AG04449 (cell line): Measurements from ENCODE around the gene TYMP.
"Not testable (repeated sequence)": the region's sequence is repeated elsewhere in the genome, so short reads cannot be mapped to it uniquely, and the experiment has no call there.

Source experiments
- CTCF ChIA-PET: fragments of 350-600 bp; formaldehyde crosslinking; extraction: SDS; loops from one replicate; lab custom pipeline; 2021; ENCODE audit warnings: antibody characterized with exemption; lab: Yijun Ruan, JAX
- POLR2A ChIA-PET: fragments of 400-600, 350-600 bp; formaldehyde crosslinking; extraction: SDS; loops from one replicate; lab custom pipeline; 2020; ENCODE audit warnings: antibody characterized with exemption, inconsistent platforms; lab: Yijun Ruan, JAX
- DNase-seq: peaks from one replicate; pipeline ENCODE4 v3.0.0-alpha.2; 2010; ENCODE audit warnings: low read depth, low spot score
- H3K4me3 ChIP-seq: 2 replicates; pipeline ENCODE4 v1.5.1; 2011; ENCODE audit warnings: low read depth, mild to moderate bottlenecking, control low read depth, low read length
- TF ChIP-seq, protein P1 (sequence below): IDR thresholded peaks from one replicate; pipeline ENCODE4 v1.5.1; 2011; ENCODE audit warnings: mild to moderate bottlenecking, moderate library complexity, low read length, control low read depth, inconsistent platforms; ENCODE audit not compliant: insufficient read depth; ENCODE audit errors: missing control alignments

Gene TYMP

GRCh38 chr22:50536226-50536625 lies 6.4 kb upstream of the TYMP start:
- ChIA-PET CTCF (interaction anchor here (0.6 to 3.1 kb wide), 6 partner anchors 9 to 155 kb away, joined by 3 to 14 read pairs (median 3); partner anchors contain the start of genes SCO2 and SYCE3), POLR2A (interaction anchor here (0.7 kb wide), 1 partner anchor 11 kb away, joined by 6 read pairs; the partner anchor contains the start of gene SCO2)
- TF ChIP-seq, protein P1, sequence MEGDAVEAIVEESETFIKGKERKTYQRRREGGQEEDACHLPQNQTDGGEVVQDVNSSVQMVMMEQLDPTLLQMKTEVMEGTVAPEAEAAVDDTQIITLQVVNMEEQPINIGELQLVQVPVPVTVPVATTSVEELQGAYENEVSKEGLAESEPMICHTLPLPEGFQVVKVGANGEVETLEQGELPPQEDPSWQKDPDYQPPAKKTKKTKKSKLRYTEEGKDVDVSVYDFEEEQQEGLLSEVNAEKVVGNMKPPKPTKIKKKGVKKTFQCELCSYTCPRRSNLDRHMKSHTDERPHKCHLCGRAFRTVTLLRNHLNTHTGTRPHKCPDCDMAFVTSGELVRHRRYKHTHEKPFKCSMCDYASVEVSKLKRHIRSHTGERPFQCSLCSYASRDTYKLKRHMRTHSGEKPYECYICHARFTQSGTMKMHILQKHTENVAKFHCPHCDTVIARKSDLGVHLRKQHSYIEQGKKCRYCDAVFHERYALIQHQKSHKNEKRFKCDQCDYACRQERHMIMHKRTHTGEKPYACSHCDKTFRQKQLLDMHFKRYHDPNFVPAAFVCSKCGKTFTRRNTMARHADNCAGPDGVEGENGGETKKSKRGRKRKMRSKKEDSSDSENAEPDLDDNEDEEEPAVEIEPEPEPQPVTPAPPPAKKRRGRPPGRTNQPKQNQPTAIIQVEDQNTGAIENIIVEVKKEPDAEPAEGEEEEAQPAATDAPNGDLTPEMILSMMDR = no peak

DNA sequence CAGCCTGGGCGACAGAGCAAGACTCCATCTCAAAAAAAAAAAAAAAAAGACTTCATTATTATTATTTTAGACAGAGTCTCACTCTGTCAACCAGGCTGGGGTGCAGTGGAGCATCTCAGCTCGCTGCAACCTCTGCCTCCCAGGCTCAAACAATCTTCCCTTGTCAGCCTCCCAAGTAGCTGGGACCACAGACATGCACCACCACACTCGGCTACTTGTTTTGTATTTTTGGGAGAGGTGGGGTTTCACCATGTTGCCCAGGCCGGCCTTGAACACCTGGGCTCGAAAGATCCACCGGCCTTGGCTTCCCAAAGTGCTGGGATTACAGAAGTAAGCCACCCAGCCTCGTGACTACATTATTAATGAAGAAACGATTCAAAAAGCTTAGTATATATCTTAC lies 5.3 kb upstream of the TYMP start:
- TF ChIP-seq, protein P1 = no peak
- ChIA-PET CTCF (interaction anchor here (1.2 to 3.1 kb wide), 3 partner anchors 8 to 86 kb away, joined by 3 to 14 read pairs (median 4); partner anchors contain the start of gene SCO2), POLR2A (no interaction called here)
- no peak overlapping the region for H3K4me3 ChIP-seq
- no peak for DNase-seq

More at GRCh38 chr22:50536226-50536625, 6.4 kb upstream of the TYMP start:
- DNase-seq = no peak
- H3K4me3 ChIP-seq = no peak overlapping the region

DNA sequence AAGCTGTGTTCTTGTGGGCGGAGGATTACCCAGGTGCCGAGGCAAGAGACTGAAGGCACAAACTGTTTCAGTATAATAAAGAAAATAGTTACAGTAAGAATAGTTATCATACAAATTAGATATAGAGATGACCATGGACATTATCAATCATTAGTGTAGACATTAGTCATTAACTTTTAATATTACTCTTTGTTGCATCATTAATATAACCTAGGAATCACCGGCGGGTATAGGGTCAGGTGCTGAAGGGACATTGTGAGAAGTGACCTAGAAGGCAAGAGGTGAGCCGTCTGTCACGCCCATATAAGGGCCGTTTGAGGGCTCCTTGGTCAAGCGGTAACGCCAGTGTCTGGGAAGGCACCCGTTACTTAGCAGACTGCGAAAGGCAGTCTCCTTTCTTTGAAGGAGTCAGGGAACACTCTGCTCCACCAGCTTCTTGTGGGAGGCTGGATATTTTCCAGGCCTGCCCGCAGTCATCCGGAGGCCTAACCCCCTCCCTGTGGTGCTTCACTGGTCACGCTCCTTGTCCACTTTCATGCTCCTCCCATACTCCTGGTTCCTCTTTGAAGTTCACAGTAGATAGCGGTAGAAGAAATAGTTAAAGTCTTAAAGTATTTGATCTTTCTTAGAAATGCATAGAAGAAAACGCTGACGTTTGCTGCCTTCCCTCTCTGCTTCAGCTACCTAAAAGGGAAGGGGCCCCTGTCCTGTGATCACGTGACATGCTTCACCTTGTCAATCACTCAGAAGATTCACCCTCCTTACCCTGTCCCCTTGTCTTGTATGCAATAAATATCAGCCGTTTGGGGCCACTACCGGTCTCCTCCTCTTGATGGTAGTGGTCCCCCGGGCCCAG lies 4.3 kb upstream of the TYMP start:
- POLR2A ChIA-PET, H3K4me3 ChIP-seq, DNase-seq: not testable (repeated sequence)
- CTCF ChIA-PET = interaction anchor here (1.1 to 3.1 kb wide), 2 partner anchors 8 to 29 kb away, joined by 3 to 14 read pairs; partner anchors contain the start of genes SCO2 and SYCE3

DNA sequence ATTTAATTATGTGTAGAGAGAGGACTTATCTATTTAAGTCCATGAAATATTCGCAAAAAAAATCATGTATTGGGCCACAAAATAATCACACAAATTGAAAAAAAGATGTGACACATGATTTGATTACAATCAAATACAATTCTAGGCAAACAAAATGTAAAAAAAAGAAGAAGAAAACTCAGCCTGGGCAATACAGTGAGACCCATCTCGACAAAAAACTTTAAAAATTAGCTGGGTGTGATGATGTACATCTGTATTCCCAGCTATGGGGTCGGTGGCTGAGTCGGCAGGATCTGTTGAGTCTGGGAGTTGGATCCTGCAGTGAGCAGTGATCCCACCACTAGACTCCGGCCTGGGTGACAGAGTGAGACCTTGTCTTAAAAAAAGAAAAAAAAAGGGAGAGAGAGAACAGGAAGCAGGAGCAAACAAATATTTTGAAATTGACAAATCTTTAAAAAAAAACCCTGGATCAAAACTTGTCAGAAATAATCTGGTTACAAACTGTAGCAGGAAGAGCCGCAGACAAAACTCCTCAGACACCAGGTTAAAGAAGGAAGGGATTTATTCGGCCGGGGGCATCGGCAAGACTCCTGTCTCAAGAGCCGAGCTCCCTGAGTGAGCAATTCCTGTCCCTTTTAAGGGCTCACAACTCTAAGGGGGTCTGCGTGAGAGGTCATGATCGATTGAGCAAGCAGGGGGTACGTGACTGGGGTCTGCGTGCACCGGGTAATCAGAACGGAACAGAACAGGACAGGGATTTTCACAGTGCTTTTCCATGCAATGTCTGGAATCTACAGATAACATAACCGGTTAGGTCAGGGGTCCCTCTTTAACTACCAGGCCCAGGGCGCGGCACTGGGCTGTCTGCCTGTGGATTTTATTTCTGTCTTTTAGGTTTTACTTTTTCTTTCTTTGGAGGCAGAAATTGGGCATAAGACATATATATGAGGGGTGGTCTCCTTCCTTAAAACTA lies 3.3 kb upstream of the TYMP start:
- TF ChIP-seq, protein P1 = no peak
- no peak overlapping the region for H3K4me3 ChIP-seq
- ChIA-PET CTCF (interaction anchor here (1.0 to 1.1 kb wide), 2 partner anchors 9 to 30 kb away, joined by 3 read pairs; partner anchors contain the start of gene SYCE3), POLR2A (no interaction called here)
- no peak for DNase-seq

DNA sequence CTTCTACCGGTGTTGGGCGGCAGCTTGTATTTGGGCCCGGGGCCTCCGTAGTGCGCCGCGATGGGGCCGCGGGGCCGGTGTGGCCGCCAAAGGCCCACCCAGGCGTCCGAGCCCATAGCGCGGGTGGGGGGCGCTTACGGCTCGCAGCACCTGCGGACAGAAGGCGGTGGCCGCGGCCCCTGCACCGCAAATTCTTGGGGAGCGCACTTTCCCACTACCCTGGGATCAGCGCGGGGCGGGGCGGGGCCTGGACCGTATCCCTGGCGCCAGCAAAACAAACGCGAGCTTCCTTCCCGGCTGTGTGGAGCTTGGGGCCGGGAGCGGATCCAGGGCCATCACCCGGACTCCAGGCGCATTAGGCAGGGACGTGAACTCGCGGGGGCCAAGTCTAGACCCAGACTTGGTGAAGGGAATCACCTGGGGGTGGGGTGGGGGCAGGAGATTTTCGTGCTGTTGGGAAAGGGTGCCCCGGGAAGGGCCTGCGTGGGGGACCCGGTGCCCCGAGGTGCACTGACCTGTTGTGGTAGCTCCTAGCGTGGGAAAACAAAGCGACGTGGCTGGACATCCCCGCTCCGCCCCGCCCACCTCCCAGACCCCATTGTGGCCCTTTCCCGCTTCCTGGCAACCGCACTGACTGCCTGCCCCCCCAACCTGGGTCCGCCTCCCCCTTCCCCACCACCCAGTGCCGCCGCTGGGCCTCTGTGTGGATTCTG lies 2.3 kb upstream of the TYMP start:
- TF ChIP-seq, protein P1 = no peak
- ChIA-PET CTCF (interaction anchor here (1.0 to 1.3 kb wide), 2 partner anchors 10 to 89 kb away, joined by 3 to 6 read pairs; no protein-coding TSS in a partner anchor), POLR2A (no interaction called here)
- H3K4me3 ChIP-seq = peak overlapping the region; percentile 44
- no peak for DNase-seq

DNA sequence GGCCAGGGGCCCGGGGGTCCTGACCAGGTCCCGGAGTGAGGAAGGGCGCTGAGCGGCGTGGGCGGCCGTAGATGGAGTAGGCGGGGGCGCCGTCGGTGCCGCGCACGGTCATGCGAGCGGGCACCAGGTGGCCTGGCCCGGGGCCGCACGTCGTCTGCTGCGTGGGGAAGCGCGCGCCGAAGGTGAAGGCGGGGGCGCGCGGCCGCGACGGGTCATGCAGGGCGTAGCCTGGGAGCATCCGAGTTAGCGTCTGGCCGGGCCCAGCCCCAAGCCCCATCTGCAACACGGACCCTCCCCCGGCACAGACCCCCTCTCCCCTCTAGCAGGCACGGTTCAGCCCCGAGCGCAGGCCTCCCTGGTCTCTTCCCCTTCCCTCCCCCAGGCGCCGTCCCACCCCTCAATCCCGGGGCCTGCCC lies 1.7 kb upstream of the TYMP start:
- ChIA-PET CTCF (interaction anchor here (1.0 to 1.3 kb wide), 2 partner anchors 11 to 90 kb away, joined by 3 to 6 read pairs; no protein-coding TSS in a partner anchor), POLR2A (no interaction called here)
- TF ChIP-seq, protein P1 = no peak
- no peak for DNase-seq
- H3K4me3 ChIP-seq = peak overlapping the region; percentile 44
